Ishikawa (cell line): Measurements from ENCODE around the gene MPDZ.

Experiments used
- CEBPB ChIP-seq: IDR thresholded peaks from 2 replicates; pipeline ENCODE4 v1.6.1; 2012
- EP300 ChIP-seq: IDR thresholded peaks from 2 replicates; pipeline ENCODE4 v1.6.1; 2012; ENCODE audit warnings: borderline replicate concordance
- RAD21 ChIP-seq: IDR thresholded peaks from 2 replicates; pipeline ENCODE4 v1.6.1; 2012; ENCODE audit warnings: low read depth
- TEAD4 ChIP-seq: IDR thresholded peaks from 2 replicates; pipeline ENCODE4 v1.6.1; 2012
- YY1 ChIP-seq: IDR thresholded peaks from 2 replicates; pipeline ENCODE4 v1.6.1; 2012; ENCODE audit warnings: low read depth
- ZBTB7A ChIP-seq: IDR thresholded peaks from 2 replicates; pipeline ENCODE4 v1.6.1; 2012; ENCODE audit warnings: low read depth

GRCh38 chr9:13078164-13078563 lies 201.3 kb downstream of the MPDZ start:
- no peak for TF ChIP-seq ZBTB7A
- TF ChIP-seq TEAD4, result no peak
- TF ChIP-seq EP300, result no peak
- no peak for TF ChIP-seq YY1
- TF ChIP-seq RAD21, result no peak
- no peak for TF ChIP-seq CEBPB
